SHP77 (cell line): ENCODE data around the gene RPS6KA5.
"Not testable (repeated sequence)": the region's sequence is repeated elsewhere in the genome, so short reads cannot be mapped to it uniquely, and the experiment has no call there.

ENCODE experiments used
- DNase-seq, 2 experiments: peaks; one replicate each; lab custom pipeline; 2025; lab: John Stamatoyannopoulos, UW

The RPS6KA5 gene

GRCh38 chr14:90939252-90939795 lies 121.1 kb downstream of the RPS6KA5 start:
- not testable (repeated sequence) for DNase-seq

- DNase-seq, result no peak
Observed at GRCh38 chr14:90938615-90939014, 121.8 kb downstream of the RPS6KA5 start.

- no peak for DNase-seq
Observed at GRCh38 chr14:90936757-90937440, 123.5 kb downstream of the RPS6KA5 start.

GRCh38 chr14:90924621-90925340 lies 135.7 kb downstream of the RPS6KA5 start:
- DNase-seq, result no peak

GRCh38 chr14:90922141-90922540 lies 138.3 kb downstream of the RPS6KA5 start:
- DNase-seq, result no peak

- no peak for DNase-seq
Observed at GRCh38 chr14:90911121-90911520, 149.3 kb downstream of the RPS6KA5 start.

GRCh38 chr14:90907178-90907577 lies 153.3 kb downstream of the RPS6KA5 start:
- DNase-seq, result no peak

- DNase-seq, result no peak
Observed at GRCh38 chr14:90905531-90905930, 154.9 kb downstream of the RPS6KA5 start.

- peak; percentile 29 to 42 for DNase-seq
Observed at GRCh38 chr14:90903101-90903500, 157.3 kb downstream of the RPS6KA5 start.

- DNase-seq, result no peak
Observed at GRCh38 chr14:90900476-90901083, 159.9 kb downstream of the RPS6KA5 start.

- no peak for DNase-seq
Observed at GRCh38 chr14:90897022-90897421, 163.4 kb downstream of the RPS6KA5 start.

- DNase-seq, result no peak
Observed at GRCh38 chr14:90894241-90894640, 166.2 kb downstream of the RPS6KA5 start.

GRCh38 chr14:90893510-90893909 lies 166.9 kb downstream of the RPS6KA5 start:
- no peak for DNase-seq

GRCh38 chr14:90892970-90893369 lies 167.5 kb downstream of the RPS6KA5 start:
- no peak for DNase-seq

GRCh38 chr14:90891326-90891725 lies 169.1 kb downstream of the RPS6KA5 start:
- no peak for DNase-seq

- DNase-seq, result no peak
Observed at GRCh38 chr14:90890322-90891020, 170.0 kb downstream of the RPS6KA5 start.

- DNase-seq, result no peak
Observed at GRCh38 chr14:90886297-90886815, 174.1 kb downstream of the RPS6KA5 start.

- DNase-seq, result no peak
Observed at GRCh38 chr14:90883782-90884181, 176.7 kb downstream of the RPS6KA5 start.

- DNase-seq, result no peak
Observed at GRCh38 chr14:90883197-90883596, 177.2 kb downstream of the RPS6KA5 start.

GRCh38 chr14:90880282-90880681 lies 180.2 kb downstream of the RPS6KA5 start:
- DNase-seq, result no peak

GRCh38 chr14:90874599-90874998 lies 185.8 kb downstream of the RPS6KA5 start:
- no peak for DNase-seq
